Measurements from ENCODE around the gene CDH9.

DNA sequence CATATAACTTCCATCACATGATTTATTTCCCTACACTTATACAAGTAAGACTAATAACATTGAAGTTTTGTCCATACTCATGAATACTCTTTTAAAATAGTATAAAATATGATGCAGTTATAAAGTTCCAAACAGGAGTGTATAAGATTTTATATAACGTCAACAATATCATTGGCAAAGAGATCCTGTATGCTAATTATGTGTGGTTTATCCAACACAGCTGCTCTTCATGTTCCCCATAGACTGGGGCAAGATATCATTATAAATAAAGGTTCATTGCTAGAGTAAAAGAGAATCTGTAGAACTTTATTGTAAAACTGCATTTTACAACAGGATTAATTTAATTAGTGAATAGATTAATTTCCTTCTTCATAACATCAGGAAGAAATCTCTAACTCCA lies 16.9 kb downstream of the CDH9 start:
- no peak for TF ChIP-seq EP300 (IDR thresholded peaks at IDR 0.05)
- TF ChIP-seq, protein P1, sequence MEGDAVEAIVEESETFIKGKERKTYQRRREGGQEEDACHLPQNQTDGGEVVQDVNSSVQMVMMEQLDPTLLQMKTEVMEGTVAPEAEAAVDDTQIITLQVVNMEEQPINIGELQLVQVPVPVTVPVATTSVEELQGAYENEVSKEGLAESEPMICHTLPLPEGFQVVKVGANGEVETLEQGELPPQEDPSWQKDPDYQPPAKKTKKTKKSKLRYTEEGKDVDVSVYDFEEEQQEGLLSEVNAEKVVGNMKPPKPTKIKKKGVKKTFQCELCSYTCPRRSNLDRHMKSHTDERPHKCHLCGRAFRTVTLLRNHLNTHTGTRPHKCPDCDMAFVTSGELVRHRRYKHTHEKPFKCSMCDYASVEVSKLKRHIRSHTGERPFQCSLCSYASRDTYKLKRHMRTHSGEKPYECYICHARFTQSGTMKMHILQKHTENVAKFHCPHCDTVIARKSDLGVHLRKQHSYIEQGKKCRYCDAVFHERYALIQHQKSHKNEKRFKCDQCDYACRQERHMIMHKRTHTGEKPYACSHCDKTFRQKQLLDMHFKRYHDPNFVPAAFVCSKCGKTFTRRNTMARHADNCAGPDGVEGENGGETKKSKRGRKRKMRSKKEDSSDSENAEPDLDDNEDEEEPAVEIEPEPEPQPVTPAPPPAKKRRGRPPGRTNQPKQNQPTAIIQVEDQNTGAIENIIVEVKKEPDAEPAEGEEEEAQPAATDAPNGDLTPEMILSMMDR (IDR thresholded peaks at IDR 0.05), result no peak

Measured in tibial nerve (tissue), 4 donors.